K562 (cell line): Measurements from ENCODE around the gene ZNF138. TPM values are rescaled to one million over a fixed set of nuclear protein-coding genes. Genes with fewer than 3 reads are reported as not detected.
A peak's percentile ranks its signal among the peaks of the same experiment; 100 is the strongest.

Experiments used
- ADNP ChIP-seq: fragments of 200-800 bp; sonication (Bioruptor generic); IDR thresholded peaks from 2 replicates; pipeline ENCODE4 v1.6.1; 2016; ENCODE audit warnings: missing genetic modification characterization, missing compliant biosample characterization
- CHD4 ChIP-seq: fragments of 200-600 bp; sonication (generic); IDR thresholded peaks from 3 replicates; pipeline ENCODE4 v1.6.1; 2012; ENCODE audit warnings: low read depth, mild to moderate bottlenecking, mixed read lengths, low read length, inconsistent platforms; ENCODE audit not compliant: insufficient read depth, insufficient replicate concordance, poor library complexity, severe bottlenecking
- ELF2 ChIP-seq: fragments of 250-450 bp; sonication (Bioruptor Pico); IDR thresholded peaks from 2 replicates; pipeline ENCODE4 v1.5.0; 2021; ENCODE audit warnings: mild to moderate bottlenecking
- HNRNPL ChIP-seq: fragments of 200-400 bp; formaldehyde crosslinking; IDR thresholded peaks from 2 replicates; pipeline ENCODE4 v1.6.1; 2017; ENCODE audit warnings: low read depth, mild to moderate bottlenecking, low read length
- NFXL1 ChIP-seq: fragments of 450-650 bp; formaldehyde crosslinking; IDR thresholded peaks from 2 replicates; pipeline ENCODE4 v1.4.0; 2021; ENCODE audit warnings: mild to moderate bottlenecking
- TRIM28 ChIP-seq: fragments of 450-650 bp; IDR thresholded peaks from 2 replicates; pipeline ENCODE4 v1.6.1; 2017
- ZBED1 ChIP-seq: IDR thresholded peaks from 2 replicates; pipeline ENCODE4 v1.6.1; 2014
- ZNF408 ChIP-seq: fragments of 250-450 bp; sonication (Bioruptor Pico); IDR thresholded peaks from 2 replicates; pipeline ENCODE4 v1.4.0; 2020; ENCODE audit warnings: low read depth, mild to moderate bottlenecking, moderate library complexity
- ZNF583 ChIP-seq: fragments of 250-450 bp; sonication (Bioruptor Pico); IDR thresholded peaks from 2 replicates; pipeline ENCODE4 v1.4.0; 2020
- ZNF764 ChIP-seq: fragments of 250-450 bp; sonication (Bioruptor Pico); IDR thresholded peaks from 2 replicates; pipeline ENCODE4 v1.4.0; 2020; ENCODE audit warnings: low read depth, mild to moderate bottlenecking, moderate library complexity
- ZSCAN29 ChIP-seq: fragments of 450-650 bp; IDR thresholded peaks from 2 replicates; pipeline ENCODE4 v1.6.1; 2017
- polyA plus RNA-seq, 8 experiments: library from polyadenylated mRNA; depleted of rRNA in 4 of 8; stranded (reverse) in 5 of 8; unstranded in 3 of 8; fragments of >200 nt; fragmentation: Nextera tagmentation in 2 of 8; fragmentation: Illumina TruSeq in 1 of 8; extraction: Ambion mirVana in 2 of 8; extraction: Trizol in 1 of 8; gene quantifications; 2 replicates each; pipeline versions ENCODE4 v1.2.1 to v1.2.3, GENCODE V29; 2011 to 2014; ENCODE audit warnings: inconsistent platforms in 1 of 8, missing spikeins in 1 of 8
- total RNA-seq, 7 experiments: library from RNA; depleted of rRNA in 6 of 7; stranded (reverse); fragments of >200 nt in 6 of 7; fragmentation: Illumina TruSeq in 2 of 7; extraction: Trizol in 2 of 7; gene quantifications; 2 replicates each; pipeline versions ENCODE4 v1.2.1 to v1.2.3, GENCODE V29; 2011 to 2021; ENCODE audit warnings: low replicate concordance in 1 of 7
- TF ChIP-seq, protein P1 (sequence below), 3 experiments: fragments of 200-800 bp in 1 of 3; fragments of 250-450 bp in 1 of 3; fragments of 450-650 bp in 1 of 3; sonication (Bioruptor Pico) in 1 of 3; sonication (Bioruptor generic) in 1 of 3; formaldehyde crosslinking in 1 of 3; IDR thresholded peaks; 2 replicates each; pipeline versions ENCODE4 v1.6.1 to v1.8.0; 2016 to 2022; ENCODE audit warnings: mild to moderate bottlenecking in 2 of 3, missing genetic modification characterization in 2 of 3, missing compliant biosample characterization in 1 of 3, moderate library complexity in 1 of 3
- TF ChIP-seq, protein P2 (sequence below), 2 experiments: fragments of 450-650 bp; formaldehyde crosslinking in 1 of 2; IDR thresholded peaks; 2 replicates each; pipeline versions ENCODE4 v1.4.0 to v1.6.1; 2014 to 2020; ENCODE audit warnings: mild to moderate bottlenecking in 2 of 2, borderline replicate concordance in 1 of 2, low read depth in 1 of 2
- TF ChIP-seq, protein P3 (sequence below): fragments of 450-650 bp; IDR thresholded peaks from 2 replicates; pipeline ENCODE4 v1.6.1; 2016; ENCODE audit warnings: mild to moderate bottlenecking

ZNF138 gene
- total and polyA plus RNA-seq, 9 of the 15 experiments (the other 6 are each of a cell fraction or from before 2014, with no cell fraction given), result 14.6 to 34.9 (median 22.6) TPM

DNA sequence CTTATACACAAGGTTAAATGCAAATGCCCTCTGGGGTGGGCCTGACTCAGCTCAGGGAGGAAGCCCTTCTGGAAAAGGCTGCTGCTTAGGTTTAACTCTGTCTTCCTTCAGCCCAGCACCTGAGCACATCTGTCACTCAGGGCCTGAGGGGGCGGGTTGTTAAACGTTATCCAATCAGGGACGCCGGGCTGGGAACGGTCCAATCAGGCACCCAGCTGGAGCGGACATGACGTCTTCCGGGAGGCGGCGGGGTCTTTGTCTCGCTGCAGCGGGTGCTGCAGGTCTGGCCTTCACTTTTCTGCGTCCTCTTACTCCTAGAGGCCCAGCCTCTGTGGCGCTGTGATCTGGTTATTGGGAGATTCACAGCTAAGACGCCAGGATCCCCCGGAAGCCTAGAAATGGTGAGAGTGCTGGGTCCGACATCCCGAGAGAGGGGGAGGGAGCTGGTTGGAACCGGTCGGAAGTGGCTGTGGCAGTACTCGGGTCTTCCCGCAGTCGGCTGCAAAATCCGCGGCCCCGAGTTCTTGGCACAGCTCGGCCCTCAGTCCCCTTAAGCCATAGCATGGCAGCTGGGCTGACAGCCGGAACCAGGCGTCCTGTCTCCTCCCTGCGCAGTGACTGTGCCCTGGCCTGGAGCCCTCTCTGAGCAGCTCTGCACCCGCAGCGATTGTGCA is at the start of gene ZNF138 (continued):
- TF ChIP-seq, protein P1, sequence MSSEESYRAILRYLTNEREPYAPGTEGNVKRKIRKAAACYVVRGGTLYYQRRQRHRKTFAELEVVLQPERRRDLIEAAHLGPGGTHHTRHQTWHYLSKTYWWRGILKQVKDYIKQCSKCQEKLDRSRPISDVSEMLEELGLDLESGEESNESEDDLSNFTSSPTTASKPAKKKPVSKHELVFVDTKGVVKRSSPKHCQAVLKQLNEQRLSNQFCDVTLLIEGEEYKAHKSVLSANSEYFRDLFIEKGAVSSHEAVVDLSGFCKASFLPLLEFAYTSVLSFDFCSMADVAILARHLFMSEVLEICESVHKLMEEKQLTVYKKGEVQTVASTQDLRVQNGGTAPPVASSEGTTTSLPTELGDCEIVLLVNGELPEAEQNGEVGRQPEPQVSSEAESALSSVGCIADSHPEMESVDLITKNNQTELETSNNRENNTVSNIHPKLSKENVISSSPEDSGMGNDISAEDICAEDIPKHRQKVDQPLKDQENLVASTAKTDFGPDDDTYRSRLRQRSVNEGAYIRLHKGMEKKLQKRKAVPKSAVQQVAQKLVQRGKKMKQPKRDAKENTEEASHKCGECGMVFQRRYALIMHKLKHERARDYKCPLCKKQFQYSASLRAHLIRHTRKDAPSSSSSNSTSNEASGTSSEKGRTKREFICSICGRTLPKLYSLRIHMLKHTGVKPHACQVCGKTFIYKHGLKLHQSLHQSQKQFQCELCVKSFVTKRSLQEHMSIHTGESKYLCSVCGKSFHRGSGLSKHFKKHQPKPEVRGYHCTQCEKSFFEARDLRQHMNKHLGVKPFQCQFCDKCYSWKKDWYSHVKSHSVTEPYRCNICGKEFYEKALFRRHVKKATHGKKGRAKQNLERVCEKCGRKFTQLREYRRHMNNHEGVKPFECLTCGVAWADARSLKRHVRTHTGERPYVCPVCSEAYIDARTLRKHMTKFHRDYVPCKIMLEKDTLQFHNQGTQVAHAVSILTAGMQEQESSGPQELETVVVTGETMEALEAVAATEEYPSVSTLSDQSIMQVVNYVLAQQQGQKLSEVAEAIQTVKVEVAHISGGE (CRISPR knock-in tag; IDR thresholded peaks at IDR 0.05), result peak in 1 of 3 experiments; percentile 53; a peak in 1 of 6 replicates
- TF ChIP-seq HNRNPL (no peak), ELF2 (CRISPR knock-in tag) (no peak), ADNP (tag) (no peak), ZNF764 (CRISPR knock-in tag) (no peak), CHD4 (no peak), ZNF583 (CRISPR knock-in tag) (no peak), NFXL1 (no peak), ZSCAN29 (peak; percentile 20; the same call in 1 of the 2 replicates), ZBED1 (no peak), ZNF408 (CRISPR knock-in tag) (no peak), TRIM28 (0 out of 2 replicates have a peak, but pooled peaks have one; percentile 80)
- TF ChIP-seq, protein P2, sequence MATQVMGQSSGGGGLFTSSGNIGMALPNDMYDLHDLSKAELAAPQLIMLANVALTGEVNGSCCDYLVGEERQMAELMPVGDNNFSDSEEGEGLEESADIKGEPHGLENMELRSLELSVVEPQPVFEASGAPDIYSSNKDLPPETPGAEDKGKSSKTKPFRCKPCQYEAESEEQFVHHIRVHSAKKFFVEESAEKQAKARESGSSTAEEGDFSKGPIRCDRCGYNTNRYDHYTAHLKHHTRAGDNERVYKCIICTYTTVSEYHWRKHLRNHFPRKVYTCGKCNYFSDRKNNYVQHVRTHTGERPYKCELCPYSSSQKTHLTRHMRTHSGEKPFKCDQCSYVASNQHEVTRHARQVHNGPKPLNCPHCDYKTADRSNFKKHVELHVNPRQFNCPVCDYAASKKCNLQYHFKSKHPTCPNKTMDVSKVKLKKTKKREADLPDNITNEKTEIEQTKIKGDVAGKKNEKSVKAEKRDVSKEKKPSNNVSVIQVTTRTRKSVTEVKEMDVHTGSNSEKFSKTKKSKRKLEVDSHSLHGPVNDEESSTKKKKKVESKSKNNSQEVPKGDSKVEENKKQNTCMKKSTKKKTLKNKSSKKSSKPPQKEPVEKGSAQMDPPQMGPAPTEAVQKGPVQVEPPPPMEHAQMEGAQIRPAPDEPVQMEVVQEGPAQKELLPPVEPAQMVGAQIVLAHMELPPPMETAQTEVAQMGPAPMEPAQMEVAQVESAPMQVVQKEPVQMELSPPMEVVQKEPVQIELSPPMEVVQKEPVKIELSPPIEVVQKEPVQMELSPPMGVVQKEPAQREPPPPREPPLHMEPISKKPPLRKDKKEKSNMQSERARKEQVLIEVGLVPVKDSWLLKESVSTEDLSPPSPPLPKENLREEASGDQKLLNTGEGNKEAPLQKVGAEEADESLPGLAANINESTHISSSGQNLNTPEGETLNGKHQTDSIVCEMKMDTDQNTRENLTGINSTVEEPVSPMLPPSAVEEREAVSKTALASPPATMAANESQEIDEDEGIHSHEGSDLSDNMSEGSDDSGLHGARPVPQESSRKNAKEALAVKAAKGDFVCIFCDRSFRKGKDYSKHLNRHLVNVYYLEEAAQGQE (IDR thresholded peaks at IDR 0.05; ENCODE audit: borderline replicate concordance), result peak; percentile 98
- TF ChIP-seq, protein P2 (CRISPR knock-in tag; IDR thresholded peaks at IDR 0.05; ENCODE audit: low read depth), result no peak
- TF ChIP-seq, protein P3, sequence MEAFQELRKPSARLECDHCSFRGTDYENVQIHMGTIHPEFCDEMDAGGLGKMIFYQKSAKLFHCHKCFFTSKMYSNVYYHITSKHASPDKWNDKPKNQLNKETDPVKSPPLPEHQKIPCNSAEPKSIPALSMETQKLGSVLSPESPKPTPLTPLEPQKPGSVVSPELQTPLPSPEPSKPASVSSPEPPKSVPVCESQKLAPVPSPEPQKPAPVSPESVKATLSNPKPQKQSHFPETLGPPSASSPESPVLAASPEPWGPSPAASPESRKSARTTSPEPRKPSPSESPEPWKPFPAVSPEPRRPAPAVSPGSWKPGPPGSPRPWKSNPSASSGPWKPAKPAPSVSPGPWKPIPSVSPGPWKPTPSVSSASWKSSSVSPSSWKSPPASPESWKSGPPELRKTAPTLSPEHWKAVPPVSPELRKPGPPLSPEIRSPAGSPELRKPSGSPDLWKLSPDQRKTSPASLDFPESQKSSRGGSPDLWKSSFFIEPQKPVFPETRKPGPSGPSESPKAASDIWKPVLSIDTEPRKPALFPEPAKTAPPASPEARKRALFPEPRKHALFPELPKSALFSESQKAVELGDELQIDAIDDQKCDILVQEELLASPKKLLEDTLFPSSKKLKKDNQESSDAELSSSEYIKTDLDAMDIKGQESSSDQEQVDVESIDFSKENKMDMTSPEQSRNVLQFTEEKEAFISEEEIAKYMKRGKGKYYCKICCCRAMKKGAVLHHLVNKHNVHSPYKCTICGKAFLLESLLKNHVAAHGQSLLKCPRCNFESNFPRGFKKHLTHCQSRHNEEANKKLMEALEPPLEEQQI, result peak; percentile 99
